GM15510 (cell line): ENCODE measurements around the gene RCAN2.

Experiments
- POLR2A ChIP-seq: IDR thresholded peaks from 3 replicates; pipeline ENCODE4 v1.6.1; 2011; ENCODE audit warnings: borderline replicate concordance; ENCODE audit not compliant: insufficient read length; ENCODE audit errors: extremely low read depth

The RCAN2 gene

GRCh38 chr6:46290421-46291274, 200.6 kb downstream of the RCAN2 start:
- TF ChIP-seq POLR2A: no peak

DNA sequence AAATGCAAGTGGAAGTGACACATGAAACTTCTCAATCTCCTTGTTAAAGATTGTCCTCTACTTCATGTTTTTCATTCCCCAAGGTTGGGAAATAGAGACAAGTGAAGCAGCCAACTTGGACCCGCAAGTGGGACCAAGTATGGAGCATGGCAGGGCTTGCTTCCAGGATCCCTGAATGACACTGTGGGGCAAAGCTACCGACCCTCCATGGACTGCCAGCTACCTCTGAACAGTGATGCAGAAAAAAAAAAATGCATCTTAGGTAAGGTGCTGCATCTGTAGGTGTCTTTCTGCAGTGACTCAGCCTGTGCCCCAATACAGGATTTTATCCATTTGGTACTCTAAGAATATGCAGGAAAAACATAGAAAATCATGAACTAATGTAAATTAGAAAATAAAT, 201.4 kb downstream of the RCAN2 start:
- no peak for TF ChIP-seq POLR2A

GRCh38 chr6:46288835-46289234, 202.4 kb downstream of the RCAN2 start:
- TF ChIP-seq POLR2A: no peak

DNA sequence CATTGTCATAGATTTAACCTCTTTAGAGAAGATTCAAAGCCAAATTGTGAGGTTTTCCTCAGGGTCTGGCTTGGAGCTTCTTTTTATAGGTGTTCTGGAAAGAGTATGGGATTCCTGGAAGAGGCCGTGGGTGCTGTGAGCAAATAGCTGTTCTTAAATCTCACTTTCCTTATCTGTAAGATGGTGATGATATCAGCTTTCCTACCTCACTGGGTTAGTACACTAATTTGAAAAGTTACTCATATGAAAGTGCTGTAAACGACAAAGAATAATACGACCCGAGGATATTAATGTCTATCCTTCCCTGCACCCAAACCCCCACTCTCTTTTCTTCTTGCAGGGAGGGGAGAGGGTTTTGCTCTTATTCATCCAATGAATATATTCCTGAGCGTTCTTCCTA, 203.6 kb downstream of the RCAN2 start:
- TF ChIP-seq POLR2A: no peak

- no peak for TF ChIP-seq POLR2A
These were observed 204.2 kb downstream of the RCAN2 start for GRCh38 chr6:46287043-46287442.

- no peak for TF ChIP-seq POLR2A
These were observed 206.8 kb downstream of the RCAN2 start for GRCh38 chr6:46284475-46284874.

GRCh38 chr6:46281110-46281509, 210.1 kb downstream of the RCAN2 start:
- no peak for TF ChIP-seq POLR2A

- TF ChIP-seq POLR2A: no peak
These were observed 211.4 kb downstream of the RCAN2 start for GRCh38 chr6:46279874-46280273.

- TF ChIP-seq POLR2A: no peak
These were observed 214.6 kb downstream of the RCAN2 start for GRCh38 chr6:46276576-46277142.

- no peak for TF ChIP-seq POLR2A
These were observed 216.7 kb downstream of the RCAN2 start for GRCh38 chr6:46274502-46274901.

DNA sequence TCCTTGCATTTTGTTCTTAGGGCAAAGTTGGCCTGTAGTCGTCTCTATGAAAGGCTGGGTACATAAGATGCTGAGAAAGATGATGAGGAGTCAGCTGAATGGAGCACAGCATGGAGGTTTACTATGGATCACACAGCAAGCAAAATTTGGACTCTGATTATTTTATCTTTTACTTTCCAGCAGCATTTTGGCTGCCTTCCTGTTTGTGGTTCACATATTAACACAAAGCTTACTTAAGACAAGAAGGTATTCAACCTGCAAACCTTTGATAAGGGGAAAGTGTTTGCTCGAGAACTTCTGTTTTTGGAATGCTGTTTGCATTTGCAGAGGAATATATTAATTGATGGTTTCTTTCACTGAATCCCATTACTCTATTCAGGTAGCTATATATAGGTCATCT, 217.3 kb downstream of the RCAN2 start:
- TF ChIP-seq POLR2A: no peak

GRCh38 chr6:46271728-46272127, 219.5 kb downstream of the RCAN2 start:
- TF ChIP-seq POLR2A: no peak

DNA sequence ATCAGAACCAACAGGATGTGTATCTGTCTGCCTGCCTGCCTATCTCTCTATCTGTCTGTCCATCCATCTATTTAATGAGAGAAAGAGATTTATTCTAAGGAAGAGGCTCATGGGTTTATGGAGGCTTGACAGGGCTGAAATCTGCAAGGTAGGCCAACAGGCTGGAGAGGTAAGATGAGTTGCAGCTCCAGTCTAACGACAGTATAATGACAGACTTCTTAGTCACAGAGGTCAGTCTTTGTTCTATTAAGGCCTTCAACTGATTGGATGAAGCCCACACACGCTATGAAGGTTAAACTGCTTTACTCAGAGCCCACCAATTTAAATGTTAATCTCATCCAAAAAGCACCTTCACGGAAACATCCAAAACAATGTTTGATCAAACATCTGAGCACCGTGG, 220.1 kb downstream of the RCAN2 start:
- TF ChIP-seq POLR2A: no peak

- TF ChIP-seq POLR2A: no peak
These were observed 220.9 kb downstream of the RCAN2 start for GRCh38 chr6:46270336-46270735.

- no peak for TF ChIP-seq POLR2A
These were observed 221.6 kb downstream of the RCAN2 start for GRCh38 chr6:46269447-46270229.
